ENCODE data around the gene SNX32. TPM values are rescaled to one million over a fixed set of nuclear protein-coding genes. Genes with fewer than 3 reads are reported as not detected.

Gene SNX32
- 1 to 10 TPM; 2.1 to 3.3 (median 2.3) TPM for polyA plus RNA-seq (ENCODE audit: insufficient read length in 3 of 3)
- long read RNA-seq, donor 1, partial matches to known transcripts, result 0 of 1 reads
- long read RNA-seq, donor 1, other reads (novel, unspliced or antisense), result 0 of 1 reads
- long read RNA-seq, donor 2, partial matches to known transcripts, result 0 of 1 reads
- long read RNA-seq, donor 2, other reads (novel, unspliced or antisense), result 0 of 1 reads
- long read RNA-seq, donor 3, partial matches to known transcripts, result 0 of 1 reads
- long read RNA-seq, donor 3, other reads (novel, unspliced or antisense), result 0 of 1 reads
- long read RNA-seq, donor 4, result 0 reads
- long read RNA-seq, donor 5, result 0 reads
- long read RNA-seq, donor 6, result 0 reads
- long read RNA-seq, donor 7, partial matches to known transcripts, result 985 of 985 reads
- long read RNA-seq, donor 7, other reads (novel, unspliced or antisense), result 0 of 985 reads
- long read RNA-seq, donor 8, partial matches to known transcripts, result 27 of 383 reads
- long read RNA-seq, donor 8, other reads (novel, unspliced or antisense), result 356 of 383 reads
- long read RNA-seq, donor 9, result 0 reads
- long read RNA-seq, donor 10, result 0 reads
- long read RNA-seq, donor 11, result 0 reads
- long read RNA-seq, donor 12, partial matches to known transcripts, result 1,594 of 1,668 reads
- long read RNA-seq, donor 12, other reads (novel, unspliced or antisense), result 74 of 1,668 reads
- long read RNA-seq, donor 13, result 0 reads
- long read RNA-seq, donor 14, result 0 reads
- long read RNA-seq, donor 15, partial matches to known transcripts, result 2,351 of 2,498 reads
- long read RNA-seq, donor 15, other reads (novel, unspliced or antisense), result 146 of 2,498 reads
- long read RNA-seq, donor 16, partial matches to known transcripts, result 316 of 1,066 reads
- long read RNA-seq, donor 16, other reads (novel, unspliced or antisense), result 749 of 1,066 reads

- DNase-seq, result peak; percentile 95
Measured at GRCh38 chr11:65833297-65834030, at the start of gene SNX32. TSS of gene SNX32 (plus strand) at chr11:65833963. CDS start at chr11:65834066, 103 bp downstream.

- DNase-seq, result no peak
Measured at GRCh38 chr11:65785319-65786007, 48.3 kb upstream of the SNX32 start.

- DNase-seq, result no peak
Measured at GRCh38 chr11:65786008-65786785, 47.6 kb upstream of the SNX32 start.

GRCh38 chr11:65786786-65787636, 46.8 kb upstream of the SNX32 start, which contains the start of gene OVOL1:
TSS of gene OVOL1 (plus strand) at chr11:65787063. CDS start at chr11:65787374, 311 bp downstream.
- peak; percentile 52 for DNase-seq

- DNase-seq, result peak; percentile 73
Measured at GRCh38 chr11:65787649-65788622, 45.8 kb upstream of the SNX32 start.

GRCh38 chr11:65788821-65789220, 44.9 kb upstream of the SNX32 start:
- no peak for DNase-seq

GRCh38 chr11:65789230-65790103, 44.3 kb upstream of the SNX32 start:
- DNase-seq, result peak; percentile 63

GRCh38 chr11:65790104-65790901, 43.5 kb upstream of the SNX32 start:
- no peak for DNase-seq

- DNase-seq, result no peak
Measured at GRCh38 chr11:65790902-65791650, 42.7 kb upstream of the SNX32 start.

GRCh38 chr11:65791719-65792213, 42.0 kb upstream of the SNX32 start:
- no peak for DNase-seq

GRCh38 chr11:65792456-65792855, 41.3 kb upstream of the SNX32 start:
- DNase-seq, result no peak

- no peak for DNase-seq
Measured at GRCh38 chr11:65793144-65793581, 40.6 kb upstream of the SNX32 start.

- DNase-seq, result no peak
Measured at GRCh38 chr11:65793625-65794400, 40.0 kb upstream of the SNX32 start.
